ENCODE measurements around the gene NLK.
"Not testable (repeated sequence)": the region's sequence is repeated elsewhere in the genome, so short reads cannot be mapped to it uniquely, and the experiment has no call there.

NLK gene

DNA sequence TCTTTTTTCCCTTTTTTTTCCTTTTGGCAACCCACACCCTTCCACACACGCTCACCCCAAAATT lies at the start of gene NLK:
TSS of gene NLK (plus strand) at position 21 of the 64 bp plus-strand sequence. CDS start 197 bp downstream, outside the sequence.
- DNase-seq = no peak

DNA sequence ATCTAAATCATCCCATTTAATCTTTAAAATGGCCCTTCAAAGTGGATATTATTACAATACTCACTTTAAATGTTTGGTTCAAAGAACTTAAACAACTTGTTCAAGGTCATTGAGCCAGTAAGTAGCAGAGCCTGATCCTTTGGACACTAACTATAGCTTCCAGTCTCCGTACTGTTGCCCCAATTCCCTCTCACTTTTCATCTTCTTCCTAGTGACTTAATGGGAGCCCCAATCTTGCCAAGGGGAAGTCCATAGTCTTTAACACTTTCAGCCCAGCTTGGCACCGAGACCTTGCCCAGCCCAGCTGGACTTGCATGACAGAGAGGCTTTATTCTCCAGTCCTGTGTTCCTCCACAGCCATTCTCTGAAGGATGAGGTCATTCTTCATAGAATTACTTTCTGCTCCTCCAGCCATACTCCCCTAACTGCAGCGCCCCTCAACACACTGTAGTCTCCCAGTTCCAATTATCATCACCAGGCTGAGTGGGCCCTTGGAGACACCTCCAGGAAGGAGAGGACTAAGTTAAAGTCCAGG lies 49.2 kb upstream of the NLK start:
- DNase-seq = no peak

DNA sequence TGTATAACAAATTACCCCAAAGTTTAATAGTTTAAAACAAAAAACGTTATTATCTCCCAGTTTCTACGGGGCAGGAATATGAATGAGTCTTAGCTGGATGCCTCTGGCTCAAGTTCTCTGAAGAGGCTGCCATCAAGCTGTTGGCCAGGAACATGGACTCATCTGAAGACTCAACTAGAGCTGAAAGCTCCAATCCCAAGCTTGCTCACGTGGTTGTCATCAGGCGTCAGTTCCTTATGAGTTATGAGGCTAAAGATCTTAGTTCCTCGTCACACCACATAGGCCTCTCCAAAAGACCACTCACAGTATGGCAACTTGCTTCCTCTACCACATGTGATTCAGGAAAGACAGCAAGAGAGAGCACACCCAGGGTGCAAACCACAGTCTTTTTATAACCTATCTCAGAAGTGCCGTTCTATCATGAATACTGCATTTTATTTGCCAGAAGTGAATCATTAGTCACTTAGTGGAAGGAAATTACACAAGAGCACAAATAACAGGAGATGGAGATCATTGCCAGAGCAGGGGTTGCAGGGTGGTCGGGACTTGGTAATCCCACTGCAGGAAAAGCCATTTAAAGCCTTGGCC lies 48.7 kb upstream of the NLK start:
- DNase-seq = no peak

DNA sequence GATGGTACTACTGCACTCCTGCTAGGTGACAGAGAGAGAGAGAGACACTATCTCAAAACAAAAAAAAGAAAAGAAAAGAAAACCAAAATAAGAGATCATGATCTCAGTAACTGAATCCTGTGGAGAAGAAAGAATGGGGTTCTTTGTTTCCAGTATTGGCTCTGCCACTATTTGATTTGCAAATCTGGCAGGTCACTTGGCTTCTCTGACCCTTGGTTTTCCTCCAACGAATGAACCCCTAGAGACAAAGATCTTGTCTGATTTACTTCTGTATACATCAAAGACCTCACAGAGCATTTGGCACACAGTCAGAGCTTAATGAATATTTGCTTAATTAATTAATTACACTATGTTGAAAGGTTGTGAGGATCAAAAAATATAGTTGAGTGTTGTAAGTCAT lies 47.9 kb upstream of the NLK start:
- no peak for DNase-seq

DNA sequence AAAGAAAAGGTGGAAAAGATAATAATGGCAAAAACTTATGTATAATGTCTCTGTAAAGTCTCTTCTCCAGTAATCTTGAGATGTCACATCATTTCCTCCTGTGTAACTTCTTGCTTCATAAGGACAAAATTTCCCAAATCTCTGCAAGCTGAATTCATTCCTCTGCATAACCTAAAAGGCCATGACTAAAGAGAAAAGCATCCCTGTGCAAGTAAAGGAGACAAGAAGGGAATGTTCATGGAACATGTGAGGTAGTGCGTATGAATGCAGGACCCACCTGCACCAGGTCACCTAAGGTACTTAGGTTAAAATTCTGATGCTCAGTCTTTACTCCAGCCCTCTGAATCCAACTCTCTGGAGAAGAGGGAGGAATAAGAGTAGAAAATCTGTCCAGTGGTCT lies 46.9 kb upstream of the NLK start:
- no peak for DNase-seq

DNA sequence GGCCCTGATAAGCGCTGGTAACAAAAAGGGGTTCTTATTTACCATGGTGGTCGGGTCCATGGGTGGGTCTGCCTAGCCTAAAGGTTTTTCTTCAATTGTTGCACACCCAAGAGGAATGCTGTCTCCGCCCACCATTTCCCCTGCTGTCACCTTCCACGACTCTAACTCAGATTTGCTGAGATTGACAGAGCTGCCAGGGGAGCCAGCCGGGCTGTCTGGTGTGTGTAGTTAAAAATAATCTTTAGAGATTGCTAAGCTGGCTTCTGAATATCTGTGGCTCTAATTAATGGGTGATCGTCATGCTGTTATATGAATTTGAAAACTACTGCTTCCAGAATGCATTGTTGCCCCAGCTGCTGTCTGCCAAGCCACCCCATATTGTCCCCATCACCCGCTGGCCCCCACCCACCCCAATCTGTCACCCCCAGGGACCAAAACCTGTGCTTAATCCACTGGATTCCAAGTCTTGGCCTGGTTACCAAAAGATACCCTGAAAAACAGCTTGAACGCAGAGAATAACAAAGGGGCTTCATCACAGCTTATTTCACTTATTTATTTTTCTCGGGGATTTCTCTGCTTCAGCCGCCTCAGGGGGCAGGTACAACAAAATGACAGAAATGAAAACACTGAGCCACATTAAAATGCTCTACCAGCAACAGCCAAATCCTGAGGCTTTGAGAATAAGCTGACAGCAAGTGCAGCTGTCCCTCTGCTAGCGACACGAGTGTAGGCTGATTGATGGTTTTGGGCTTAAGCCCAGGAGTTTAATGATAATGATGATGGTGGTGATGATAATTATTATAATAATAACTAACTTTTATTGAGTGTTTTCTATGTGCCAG lies 46.1 kb upstream of the NLK start:
- no peak for DNase-seq

DNA sequence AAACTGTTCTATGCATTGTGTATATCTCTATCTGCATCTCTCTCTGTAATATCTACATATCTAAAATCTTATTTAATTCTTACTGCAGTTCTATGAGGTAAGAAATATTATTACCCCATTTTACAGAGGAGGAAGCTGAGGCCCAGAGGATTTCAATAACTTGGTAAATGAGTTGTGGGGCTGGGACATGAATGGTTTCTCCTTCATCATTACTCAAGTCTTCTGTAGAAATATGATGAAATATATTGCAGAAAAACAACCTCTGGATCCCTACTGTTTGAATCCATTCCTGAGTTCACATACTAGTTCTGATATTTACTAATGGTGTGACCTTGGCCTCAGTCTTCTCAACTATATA lies 45.5 kb upstream of the NLK start:
- no peak for DNase-seq

DNA sequence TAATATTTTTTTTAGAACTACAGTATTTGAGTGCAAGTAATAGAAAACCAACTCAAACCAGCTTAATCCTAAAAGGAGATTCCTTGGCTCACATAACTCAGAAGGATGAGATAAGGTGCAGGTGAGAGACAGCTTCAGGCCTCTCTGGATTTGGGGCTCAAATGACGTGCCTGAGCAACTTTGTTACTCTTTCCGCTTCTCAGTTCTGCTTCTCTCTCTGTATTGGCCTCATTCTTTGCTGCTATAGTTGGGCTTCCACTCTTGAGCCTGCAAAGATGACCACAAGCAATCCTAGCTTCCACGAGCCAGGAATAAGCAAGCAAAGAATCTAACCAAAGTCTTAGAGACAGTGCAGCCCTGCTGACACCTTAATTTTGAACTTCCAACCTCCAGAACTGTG lies 45.0 kb upstream of the NLK start:
- DNase-seq = no peak

DNA sequence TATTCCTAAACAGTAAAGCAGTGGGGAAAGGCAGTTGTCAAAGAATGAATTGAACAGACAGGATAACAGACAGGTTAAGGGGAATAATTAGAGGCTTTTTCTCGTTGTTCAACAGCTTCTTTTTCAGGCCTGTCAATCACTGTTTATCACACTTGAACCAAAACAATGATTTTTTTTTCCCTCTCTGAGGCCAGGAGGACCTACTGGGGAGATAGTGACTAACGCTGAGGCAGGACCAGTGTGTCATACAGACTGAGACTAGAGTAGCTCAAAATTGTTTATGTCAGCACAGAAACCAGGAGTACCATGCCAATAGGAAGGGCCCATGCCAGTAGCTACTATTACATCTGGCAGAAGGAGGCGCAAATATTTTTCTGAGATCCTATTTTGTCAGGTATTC lies 41.3 kb upstream of the NLK start:
- no peak for DNase-seq

DNA sequence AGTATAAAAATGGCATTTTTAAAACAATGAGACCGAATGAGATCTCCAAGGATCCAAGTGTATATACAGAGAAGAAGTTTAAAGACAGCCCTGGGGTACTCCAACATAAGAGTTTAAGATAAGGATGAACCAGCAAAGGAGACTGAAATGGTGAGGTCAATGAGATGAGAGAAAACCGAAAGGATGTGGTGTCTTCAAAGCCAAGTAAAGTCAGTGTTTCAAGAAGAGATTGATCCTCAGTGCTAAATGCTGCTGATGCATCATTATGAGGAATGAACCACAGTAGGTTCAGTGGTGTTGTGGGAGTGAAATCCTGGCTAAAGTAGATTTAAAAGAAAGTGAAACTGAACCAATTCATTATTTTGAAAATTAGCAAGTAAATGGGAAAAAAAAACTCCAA lies 38.1 kb upstream of the NLK start:
- DNase-seq = no peak

DNA sequence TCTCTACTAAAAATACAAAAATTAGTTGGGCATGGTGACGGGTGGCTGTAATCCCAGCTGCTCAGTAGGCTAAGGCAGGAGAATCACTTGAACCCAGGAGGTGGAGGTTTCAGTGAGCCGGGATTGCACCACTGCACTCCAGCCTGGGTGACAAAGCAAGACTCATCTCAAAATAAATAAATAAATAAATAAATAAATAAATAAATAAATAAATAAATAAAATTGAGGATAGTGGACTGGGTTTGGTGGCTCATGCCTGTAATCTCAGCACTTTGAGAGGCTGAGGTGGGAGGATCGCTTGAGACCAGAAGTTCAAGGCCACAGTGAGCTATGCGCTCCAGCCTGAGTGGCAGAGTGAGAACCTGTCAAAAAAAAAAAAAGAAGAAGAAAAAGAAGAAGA lies 34.6 kb upstream of the NLK start:
- not testable (repeated sequence) for DNase-seq

DNA sequence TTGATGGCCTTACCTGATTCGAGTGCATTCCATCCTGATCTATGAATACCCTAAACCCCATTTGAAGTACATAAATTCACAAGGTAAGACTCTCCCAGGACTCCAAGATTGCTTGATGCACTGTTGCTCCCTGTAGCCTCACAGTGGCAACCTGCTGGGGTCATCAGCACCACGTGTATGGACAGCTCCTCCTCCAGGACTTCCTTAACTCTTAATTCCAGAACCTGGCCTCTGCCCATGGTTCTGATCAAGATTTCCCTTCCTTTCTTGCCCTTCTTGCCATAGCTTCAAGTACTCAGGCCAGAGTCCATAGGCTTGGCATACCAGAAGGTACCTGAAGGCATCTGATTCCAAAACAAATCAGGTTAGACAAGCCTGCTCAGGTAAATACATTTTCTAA lies 34.0 kb upstream of the NLK start:
- no peak for DNase-seq

DNA sequence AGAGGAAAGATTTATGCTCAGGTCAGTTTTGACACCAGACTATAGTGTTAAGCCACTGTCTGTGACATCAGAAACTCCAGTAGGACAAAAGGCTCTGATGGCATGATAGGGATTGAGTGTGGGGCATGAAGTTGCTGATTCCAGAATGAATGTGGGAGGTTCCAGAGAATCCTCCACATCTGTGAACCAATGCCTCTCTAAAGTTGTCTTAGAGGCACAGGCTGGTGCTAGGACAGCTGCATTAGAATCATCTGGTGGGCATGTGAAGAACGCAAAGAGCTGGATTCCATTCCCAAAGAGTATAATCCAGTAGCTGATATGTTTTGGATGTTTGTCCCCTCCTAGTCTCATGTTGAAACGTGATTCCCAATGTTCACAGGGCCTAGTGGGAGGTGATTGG lies 32.1 kb upstream of the NLK start:
- DNase-seq = no peak

DNA sequence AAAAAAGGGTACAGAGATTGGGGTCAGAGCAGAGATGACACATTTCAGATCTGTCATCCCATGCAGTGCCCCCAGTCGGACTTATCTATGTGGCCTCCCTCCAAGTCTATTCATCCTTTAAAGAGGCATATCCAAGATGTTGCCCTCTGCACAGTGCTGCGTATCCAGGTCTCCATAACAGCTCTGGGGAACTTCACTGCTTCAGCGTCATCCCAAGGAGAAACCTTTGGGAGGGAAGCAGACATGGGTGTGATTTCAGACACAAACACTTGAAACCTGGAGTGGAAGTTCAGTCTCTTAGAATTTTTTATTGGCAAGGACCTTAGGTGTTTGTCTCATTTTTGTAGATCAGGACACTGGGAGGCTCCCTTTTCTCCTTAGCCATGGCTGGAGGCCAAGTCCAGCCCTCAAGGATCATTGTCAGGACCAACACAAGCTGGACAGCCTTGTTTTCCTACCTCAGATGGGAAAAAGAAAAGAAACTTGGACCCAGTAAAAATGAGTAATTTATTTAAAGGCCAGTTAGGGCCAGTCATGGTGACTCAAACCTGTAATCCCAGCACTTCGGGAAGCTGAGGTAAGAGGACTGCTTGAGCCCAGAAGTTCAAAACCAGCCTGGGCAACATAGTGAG lies 23.9 kb upstream of the NLK start:
- no peak for DNase-seq

DNA sequence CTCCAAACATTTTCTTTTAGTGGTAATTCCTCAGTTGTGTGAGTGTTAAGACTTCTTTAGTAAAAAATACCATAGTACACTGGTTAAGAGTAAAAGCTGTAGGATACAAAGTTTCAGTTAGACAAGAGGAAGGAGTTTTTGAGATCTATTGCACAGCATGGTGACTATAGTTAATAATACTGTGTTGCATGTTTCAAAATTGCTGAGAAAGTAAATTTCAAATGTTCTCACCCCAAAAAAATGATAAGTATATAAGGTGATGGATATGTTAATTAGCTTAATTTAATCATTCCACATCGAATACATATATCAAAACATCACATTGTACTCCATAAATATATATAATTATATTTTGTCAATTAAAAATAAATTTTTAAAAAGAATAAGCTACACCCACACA lies 22.0 kb upstream of the NLK start:
- no peak for DNase-seq

DNA sequence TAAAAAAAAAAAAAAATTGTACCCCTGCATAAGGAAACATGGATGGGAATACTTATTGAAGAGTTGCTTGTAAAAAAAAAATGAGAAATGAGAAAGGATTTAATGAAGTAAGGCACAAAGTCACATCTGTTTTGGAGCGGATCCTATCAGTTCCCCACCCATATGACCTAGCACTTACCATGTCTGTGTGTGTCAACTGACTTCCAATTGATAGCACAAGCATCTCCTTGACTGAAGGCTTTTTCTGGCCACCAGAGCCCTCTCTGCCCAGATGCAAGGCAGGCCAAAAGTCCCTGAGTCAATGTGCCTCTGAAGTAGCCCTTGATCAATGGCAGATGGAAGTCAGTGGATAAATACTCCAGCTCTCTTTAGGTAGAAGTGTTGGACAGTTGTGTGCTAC lies 13.4 kb upstream of the NLK start:
- no peak for DNase-seq

DNA sequence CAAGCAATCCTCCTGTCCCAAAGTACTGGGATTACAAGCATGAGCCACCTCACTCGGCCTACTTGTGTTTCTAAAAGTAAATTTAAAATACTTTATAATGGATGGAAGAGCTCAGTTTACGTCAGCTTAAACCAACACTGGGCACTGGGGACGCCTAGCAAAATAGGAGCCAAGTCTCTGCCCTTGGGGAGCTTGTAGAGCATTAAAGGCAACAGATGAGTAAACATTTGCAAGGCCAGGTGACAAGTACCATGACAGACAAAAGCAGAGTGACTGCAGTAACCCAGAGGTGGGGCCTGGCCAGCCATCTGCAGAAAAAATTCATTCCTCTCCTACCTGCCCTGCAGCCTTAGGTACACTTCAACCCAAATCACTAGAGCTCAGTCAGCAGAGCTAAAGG lies 12.1 kb upstream of the NLK start:
- no peak for DNase-seq

DNA sequence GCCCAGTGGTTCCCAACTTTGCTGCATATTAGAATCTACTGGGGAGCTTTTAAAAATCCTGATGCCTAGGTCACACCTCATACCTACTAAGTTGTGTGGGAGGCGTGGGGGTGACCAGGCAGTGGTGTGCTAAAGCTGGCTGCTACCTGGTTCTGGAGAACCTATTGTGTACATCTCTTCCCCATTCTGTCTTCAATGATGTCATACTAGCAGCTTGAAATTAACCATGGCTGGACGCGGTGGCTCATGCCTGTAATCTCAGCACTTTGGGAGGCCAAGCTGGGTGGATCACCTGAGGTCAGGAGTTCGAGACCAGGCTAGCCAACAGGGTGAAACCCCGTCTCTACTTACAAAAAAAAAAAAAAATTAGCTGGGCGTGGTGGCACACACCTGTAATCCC lies 11.3 kb upstream of the NLK start:
- DNase-seq = no peak

DNA sequence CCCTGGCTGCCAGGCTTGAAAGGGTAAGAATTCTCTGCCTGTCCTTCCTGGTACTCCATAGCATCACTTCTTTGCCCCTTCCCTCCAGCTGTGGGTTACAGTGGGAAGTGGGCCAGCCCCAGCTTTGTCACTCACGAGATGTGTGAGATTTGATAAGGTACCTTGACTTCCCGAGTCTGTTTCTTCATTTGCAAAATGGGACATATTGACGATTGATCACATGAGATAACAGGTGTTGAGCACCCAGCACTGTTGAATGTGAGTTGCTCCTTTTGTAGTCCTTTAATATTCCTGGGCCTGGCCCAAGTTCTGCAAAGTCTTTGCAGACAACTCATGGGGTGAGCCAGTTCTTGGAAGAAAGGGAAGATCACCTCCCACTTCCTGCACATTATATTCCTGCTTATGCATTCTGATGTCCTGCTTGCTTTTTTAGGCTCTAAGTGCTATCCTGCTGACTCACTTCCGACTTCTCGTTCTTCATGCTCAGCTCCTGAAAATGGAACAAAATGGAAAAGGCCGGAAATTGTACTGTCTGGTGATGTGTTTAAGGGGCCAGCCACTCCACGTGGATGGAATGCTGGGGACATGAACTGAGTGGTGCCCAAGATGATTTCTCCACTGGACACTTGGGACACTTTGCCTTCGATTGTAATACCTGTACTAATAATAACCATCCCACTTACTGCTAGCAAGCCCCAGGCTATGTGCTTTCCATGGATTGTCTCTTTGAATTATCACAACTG lies 8.3 kb upstream of the NLK start:
- DNase-seq = no peak

DNA sequence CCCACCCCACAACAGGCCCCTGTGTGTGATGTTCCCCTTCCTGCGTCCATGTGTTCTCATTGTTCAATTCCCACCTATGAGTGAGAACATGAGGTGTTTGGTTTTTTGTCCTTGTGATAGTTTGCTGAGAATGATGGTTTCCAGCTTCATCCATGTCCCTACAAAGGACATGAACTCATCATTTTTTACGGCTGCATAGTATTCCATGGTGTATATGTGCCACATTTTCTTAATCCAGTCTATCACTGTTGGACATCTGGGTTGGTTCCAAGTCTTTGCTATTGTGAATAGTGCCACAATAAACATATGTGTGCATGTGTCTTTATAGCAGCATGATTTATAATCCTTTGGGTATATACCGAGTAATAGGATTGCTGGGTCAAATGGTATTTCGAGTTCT lies 7.0 kb upstream of the NLK start:
- DNase-seq = not testable (repeated sequence)

DNA sequence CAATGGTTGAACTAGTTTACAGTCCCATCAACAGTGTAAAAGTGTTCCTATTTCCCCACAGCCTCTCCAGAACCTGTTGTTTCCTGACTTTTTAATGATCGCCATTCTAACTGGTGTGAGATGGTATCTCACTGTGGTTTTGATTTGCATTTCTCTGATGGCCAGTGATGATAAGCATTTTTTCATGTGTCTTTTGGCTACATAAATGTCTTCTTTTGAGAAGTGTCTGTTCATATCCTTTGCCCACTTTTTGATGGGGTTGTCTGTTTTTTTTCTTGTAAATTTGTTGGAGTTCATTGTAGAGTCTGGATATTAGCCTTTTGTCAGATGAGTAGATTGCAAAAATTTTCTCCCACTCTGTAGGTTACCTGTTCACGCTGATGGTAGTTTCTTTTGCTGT lies 6.6 kb upstream of the NLK start:
- DNase-seq = not testable (repeated sequence)

DNA sequence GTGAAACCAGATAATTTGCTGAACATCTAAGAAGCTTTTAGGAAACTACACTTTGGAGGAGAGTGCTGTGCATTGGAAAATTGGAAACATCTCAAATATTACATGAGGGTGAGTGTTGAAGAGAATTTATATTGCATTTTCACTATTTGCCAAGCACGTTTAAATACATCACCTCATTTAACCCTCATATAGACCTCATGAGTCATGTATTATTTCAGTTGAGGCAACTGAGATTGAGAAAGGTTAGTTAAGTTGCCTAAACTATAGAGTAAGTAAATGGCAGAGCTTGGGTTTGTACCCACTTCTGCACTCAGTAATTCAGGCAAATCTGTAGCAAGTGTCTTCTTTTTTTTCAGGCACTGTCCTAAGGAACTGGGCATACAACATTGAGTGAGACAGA lies 3.7 kb upstream of the NLK start:
- no peak for DNase-seq

DNA sequence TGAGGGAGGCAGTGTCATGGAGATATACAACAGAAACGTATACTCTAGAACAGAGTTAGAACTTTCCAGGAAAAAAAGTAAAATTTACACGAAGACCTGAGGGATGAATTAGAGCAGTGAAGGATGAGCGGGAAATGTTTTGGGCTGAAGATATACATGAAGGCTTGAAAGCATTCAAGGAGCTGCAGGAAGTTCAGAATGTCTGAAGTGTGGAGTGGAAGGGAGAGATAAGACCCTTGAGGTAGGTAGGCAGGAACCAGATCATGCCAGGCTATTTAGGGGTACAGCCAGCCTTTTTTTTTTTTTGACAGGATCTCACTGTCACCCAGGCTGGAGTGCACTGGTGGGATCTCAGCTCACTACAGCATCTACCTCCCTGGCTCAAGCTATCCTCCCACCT lies 3.2 kb upstream of the NLK start:
- DNase-seq = no peak

DNA sequence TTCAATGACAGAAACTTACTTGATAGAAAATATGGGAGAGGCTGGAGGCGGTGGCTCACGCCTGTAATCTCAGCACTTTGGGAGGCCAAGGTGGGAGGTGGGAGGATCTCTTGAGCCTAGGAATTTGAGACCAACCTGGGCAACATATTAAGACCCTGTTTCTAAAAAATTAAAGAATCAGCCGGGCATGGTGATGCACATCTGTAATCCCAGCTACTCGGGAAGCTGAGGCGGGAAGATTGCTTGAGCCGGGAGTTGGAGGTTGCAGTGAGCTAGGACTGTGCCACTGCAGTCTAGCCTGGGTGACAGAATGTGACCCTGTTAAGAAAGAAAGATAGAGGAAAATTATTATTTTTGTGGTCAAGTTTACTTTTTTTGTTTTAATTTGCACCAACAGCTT lies 2.1 kb upstream of the NLK start:
- DNase-seq = no peak

Measured in NCI-H446 treated with DMSO at 0.1 percent for 48 hours (cell line).